ENCODE measurements around the gene CD1D. TPM values are rescaled to one million over a fixed set of nuclear protein-coding genes. Genes with fewer than 3 reads are reported as not detected.

CD1D gene
- total RNA-seq (1 to 10 TPM in 2 of 5 donors, not detected in 3; 1.9 to 2.6 TPM), polyA plus RNA-seq (1 to 10 TPM in 1 of 3 donors, under 1 TPM in 2; 0.93 to 2.1 (median 1.00) TPM)
- long read RNA-seq, donor 1: 0 reads
- long read RNA-seq, donor 2: 0 reads
- long read RNA-seq, donor 3: 0 reads
- long read RNA-seq, donor 4: 0 reads
- long read RNA-seq, donor 5: 0 reads
- long read RNA-seq, donor 6: 0 reads
- long read RNA-seq, donor 7: 0 reads
- long read RNA-seq, donor 8: 0 reads
- long read RNA-seq, donor 9: 0 reads
- long read RNA-seq, donor 10: 0 reads

DNA sequence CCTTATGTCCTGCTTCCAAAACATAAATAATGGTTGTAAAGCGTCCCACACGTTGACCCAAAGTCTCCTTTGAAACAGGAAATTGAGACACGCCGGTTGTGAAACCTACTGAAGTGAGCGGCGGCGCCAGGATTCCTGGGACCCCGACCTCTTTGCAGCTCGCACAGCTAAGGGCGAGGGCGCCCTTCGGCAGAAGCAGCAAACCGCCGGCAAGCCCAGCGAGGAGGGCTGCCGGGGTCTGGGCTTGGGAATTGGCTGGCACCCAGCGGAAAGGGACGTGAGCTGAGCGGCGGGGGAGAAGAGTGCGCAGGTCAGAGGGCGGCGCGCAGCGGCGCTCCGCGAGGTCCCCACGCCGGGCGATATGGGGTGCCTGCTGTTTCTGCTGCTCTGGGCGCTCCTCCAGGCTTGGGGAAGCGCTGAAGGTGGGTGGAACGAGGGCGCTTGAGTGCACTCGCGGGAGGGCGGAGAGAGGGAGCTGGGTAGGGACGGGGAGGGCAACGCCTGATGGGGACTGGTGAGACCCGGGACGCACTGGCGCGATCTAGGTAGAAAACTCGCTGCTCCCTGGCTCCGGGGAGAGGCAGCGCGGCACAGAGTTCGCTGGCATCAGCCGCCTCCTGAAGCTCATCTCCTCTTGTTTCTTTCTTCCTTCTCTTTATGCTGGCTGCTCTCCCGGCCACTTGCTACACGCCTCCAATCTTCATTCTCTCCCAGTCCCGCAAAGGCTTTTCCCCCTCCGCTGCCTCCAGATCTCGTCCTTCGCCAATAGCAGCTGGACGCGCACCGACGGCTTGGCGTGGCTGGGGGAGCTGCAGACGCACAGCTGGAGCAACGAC is at the start of gene CD1D:
Gene CD1D (plus strand): TSS at position 155 of the 836 bp plus-strand sequence. CDS start 207 bp downstream, at position 362.
- TF ChIP-seq POLR2A (IDR thresholded peaks at IDR 0.05) (no peak), EP300 (IDR thresholded peaks at IDR 0.05) (no peak)
- Histone ChIP-seq H3K4me3 (peak within 1 kb of the TSS; percentile 41 to 61 (median 50)), H3K36me3 (no peaks in the 10 kb centered on the region), H3K27ac (peak within 1 kb of the TSS in 4 of 5 donors; percentile 31 to 72 (median 46)), H3K9me3 (no peaks in the 10 kb centered on the region), H3K4me1 (peaks cover 8 to 35% (median 22%) of the 10 kb centered on the region in 4 donors), H3K27me3 (peaks cover 6 to 62% (median 15%) of the 10 kb centered on the region in 3 donors)
- DNase-seq: peak in 1 of 2 donors; percentile 64
- intact Hi-C loops (cut with DNase I; ENCODE audit: low total_unique reads): no loop called here
- 0 to 2% (median 2%) methylated on average over 25 to 63 of the region's 63 CpGs for WGBS, 5 donors

DNA sequence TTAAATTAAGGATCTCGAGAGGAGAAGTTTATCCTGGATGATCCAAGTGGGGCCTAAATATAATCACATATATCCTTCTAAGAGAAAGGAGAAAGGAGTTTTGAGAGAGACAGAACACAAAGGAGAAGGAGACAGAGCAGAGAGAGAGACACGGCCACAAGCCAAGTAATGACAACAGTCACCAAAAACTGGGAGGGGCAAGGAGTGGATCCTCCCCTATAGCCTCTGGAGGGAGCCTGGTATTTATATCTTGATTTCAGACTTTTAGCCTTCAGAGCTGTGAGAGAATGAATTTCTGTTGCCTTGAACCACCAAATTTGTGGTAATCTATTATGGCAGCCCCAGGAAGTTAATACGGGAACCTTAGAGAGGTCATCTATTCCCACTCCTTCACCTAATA is 49.5 kb upstream of the CD1D start:
- WGBS, 5 donors: 73 to 86% (median 80%) methylated on average over 3 of the region's 3 CpGs
- Histone ChIP-seq H3K9me3 (no peaks in the 10 kb centered on the region), H3K27ac (no peak overlapping the region), H3K27me3 (no peaks in the 10 kb centered on the region), H3K4me1 (no peaks in the 10 kb centered on the region), H3K36me3 (no peaks in the 10 kb centered on the region), H3K4me3 (no peak overlapping the region)
- TF ChIP-seq EP300 (IDR thresholded peaks at IDR 0.05) (no peak), POLR2AphosphoS5 (IDR thresholded peaks at IDR 0.05) (no peak), POLR2A (IDR thresholded peaks at IDR 0.05) (no peak)
- TF ChIP-seq, protein P1, sequence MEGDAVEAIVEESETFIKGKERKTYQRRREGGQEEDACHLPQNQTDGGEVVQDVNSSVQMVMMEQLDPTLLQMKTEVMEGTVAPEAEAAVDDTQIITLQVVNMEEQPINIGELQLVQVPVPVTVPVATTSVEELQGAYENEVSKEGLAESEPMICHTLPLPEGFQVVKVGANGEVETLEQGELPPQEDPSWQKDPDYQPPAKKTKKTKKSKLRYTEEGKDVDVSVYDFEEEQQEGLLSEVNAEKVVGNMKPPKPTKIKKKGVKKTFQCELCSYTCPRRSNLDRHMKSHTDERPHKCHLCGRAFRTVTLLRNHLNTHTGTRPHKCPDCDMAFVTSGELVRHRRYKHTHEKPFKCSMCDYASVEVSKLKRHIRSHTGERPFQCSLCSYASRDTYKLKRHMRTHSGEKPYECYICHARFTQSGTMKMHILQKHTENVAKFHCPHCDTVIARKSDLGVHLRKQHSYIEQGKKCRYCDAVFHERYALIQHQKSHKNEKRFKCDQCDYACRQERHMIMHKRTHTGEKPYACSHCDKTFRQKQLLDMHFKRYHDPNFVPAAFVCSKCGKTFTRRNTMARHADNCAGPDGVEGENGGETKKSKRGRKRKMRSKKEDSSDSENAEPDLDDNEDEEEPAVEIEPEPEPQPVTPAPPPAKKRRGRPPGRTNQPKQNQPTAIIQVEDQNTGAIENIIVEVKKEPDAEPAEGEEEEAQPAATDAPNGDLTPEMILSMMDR (IDR thresholded peaks at IDR 0.05): no peak
- intact Hi-C loops (cut with DNase I; ENCODE audit: low total_unique reads): no loop called here
- DNase-seq: no peak

DNA sequence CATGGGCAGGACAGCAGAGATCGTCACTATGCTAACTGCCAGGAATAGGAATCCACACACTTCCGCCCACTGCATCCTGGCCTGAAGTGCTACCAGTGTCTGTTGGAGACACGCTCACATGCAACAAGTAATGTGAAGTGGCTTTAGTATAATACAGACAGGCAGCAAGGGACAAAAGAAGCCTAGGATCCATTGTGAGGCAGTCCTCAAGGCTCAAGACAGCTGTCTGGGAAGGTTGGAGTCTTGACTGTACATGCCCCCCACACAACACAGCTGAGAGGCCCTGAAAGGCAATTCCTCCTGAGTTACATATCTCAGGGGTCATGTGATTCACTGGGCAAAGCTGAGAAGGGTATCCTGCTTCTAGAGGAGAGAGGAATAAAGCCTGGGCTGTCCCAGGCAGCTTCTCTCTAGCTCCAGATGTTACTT is 39.9 kb upstream of the CD1D start:
- H3K4me1 ChIP-seq: no peaks in the 10 kb centered on the region
- DNase-seq: no peak
- H3K4me3 ChIP-seq: no peak overlapping the region
- WGBS, 5 donors: 79 to 91% (median 83%) methylated on average over 3 of the region's 3 CpGs
- no peak for TF ChIP-seq EP300 (IDR thresholded peaks at IDR 0.05)
- TF ChIP-seq, protein P1 (IDR thresholded peaks at IDR 0.05): no peak
- no peak for TF ChIP-seq POLR2AphosphoS5 (IDR thresholded peaks at IDR 0.05)
- H3K27me3 ChIP-seq: no peaks in the 10 kb centered on the region
- H3K36me3 ChIP-seq: no peaks in the 10 kb centered on the region
- no peak overlapping the region for H3K27ac ChIP-seq
- intact Hi-C loops (cut with DNase I; ENCODE audit: low total_unique reads): no loop called here
- no peaks in the 10 kb centered on the region for H3K9me3 ChIP-seq

DNA sequence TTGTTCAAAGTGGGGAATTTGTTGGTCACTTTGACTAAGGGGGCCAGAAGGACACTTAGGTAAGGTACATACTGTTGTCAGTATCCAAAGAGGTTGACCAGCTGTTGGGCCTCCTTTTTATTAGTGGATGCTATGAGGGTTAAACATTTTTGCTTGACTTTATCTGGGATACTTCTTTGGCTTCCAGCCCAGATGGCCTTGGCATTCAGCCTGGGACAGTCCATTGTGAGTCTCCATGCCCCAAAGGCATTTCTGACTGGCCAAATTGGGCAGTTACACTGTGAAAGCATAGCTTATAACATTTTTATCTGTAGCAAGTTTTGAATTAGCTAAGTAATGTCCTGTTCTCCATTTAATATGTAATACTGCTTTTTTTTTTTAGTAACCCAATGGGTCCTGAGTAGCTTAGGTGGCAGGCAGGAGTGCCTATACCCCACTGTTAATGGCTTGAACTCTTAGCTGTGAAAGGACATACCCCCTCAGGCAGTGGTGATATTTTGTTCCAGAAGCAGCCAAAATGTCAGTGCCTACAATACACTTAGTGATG is 35.4 kb upstream of the CD1D start:
- intact Hi-C loops (cut with DNase I; ENCODE audit: low total_unique reads): no loop called here
- peak in 1 of 2 donors; percentile 58 for DNase-seq
- H3K9me3 ChIP-seq: no peaks in the 10 kb centered on the region
- no peaks in the 10 kb centered on the region for H3K36me3 ChIP-seq
- H3K27me3 ChIP-seq: no peaks in the 10 kb centered on the region
- no peak for TF ChIP-seq EP300 (IDR thresholded peaks at IDR 0.05)
- no peak for TF ChIP-seq POLR2A (IDR thresholded peaks at IDR 0.05)
- no peak for TF ChIP-seq POLR2AphosphoS5 (IDR thresholded peaks at IDR 0.05)
- TF ChIP-seq, protein P1 (IDR thresholded peaks at IDR 0.05): no peak
- peaks cover 3 to 13% (median 8%) of the 10 kb centered on the region in 4 donors for H3K4me1 ChIP-seq
- no peak overlapping the region for H3K4me3 ChIP-seq
- H3K27ac ChIP-seq: peak overlapping the region in 3 of 5 donors; percentile 11 to 52 (median 29)

All from stomach (tissue), 19 donors.